ENCODE data around the gene IFITM10.
A peak's percentile ranks its signal among the peaks of the same experiment; 100 is the strongest.
"Not testable (repeated sequence)": the region's sequence is repeated elsewhere in the genome, so short reads cannot be mapped to it uniquely, and the experiment has no call there.

The IFITM10 gene

DNA sequence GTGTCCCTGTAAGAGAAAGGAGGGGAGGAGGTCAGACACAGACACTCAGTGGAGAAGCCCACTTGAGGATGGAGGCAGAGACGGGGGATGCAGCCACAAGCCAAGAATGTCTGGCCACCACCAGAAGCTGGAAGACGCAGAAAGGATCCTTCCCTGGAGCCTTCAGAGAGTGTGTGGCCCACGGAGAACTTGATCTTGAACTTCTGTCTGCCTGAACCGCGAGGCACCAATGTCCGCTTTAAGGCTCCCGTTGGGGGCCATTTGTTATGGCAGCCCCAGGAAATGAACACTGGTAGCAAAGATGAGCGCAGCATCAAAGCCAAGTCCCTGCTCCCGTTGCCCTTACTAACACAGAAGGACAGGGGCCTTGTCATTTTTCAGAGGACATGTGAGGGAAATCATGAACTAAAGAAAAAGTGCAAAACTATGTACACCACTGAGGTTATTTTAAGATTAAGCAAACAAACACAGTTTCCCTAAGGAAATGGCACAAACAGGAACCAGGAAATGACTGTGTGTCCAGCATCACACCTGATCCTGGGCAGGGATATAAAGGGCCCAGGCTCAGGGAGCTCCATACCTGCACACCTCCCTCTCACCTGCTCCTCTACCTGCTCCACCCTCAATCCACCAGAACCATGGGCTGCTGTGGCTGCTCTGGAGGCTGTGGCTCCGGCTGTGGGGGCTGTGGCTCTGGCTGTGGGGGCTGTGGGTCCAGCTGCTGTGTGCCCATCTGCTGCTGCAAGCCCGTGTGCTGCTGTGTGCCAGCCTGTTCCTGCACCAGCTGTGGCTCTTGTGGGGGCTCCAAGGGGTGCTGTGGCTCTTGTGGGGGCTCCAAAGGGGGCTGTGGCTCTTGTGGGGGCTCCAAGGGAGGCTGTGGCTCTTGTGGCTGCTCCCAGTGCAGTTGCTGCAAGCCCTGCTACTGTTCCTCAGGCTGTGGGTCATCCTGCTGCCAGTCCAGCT, 53.5 kb downstream of the IFITM10 start, which contains the start of gene KRTAP5-6:
TSS of gene KRTAP5-6 (plus strand) at position 588 of the 963 bp plus-strand sequence. CDS start at position 639, 51 bp downstream.
- DNase-seq (no peak), ATAC-seq (replicated peaks) (no peak)
- H3K4me1 Mint-ChIP-seq, result peaks cover 9 to 12% of the 10 kb centered on the region in 2 donors
- H3K9me3 Mint-ChIP-seq, result peaks cover 0 to 4% of the 10 kb centered on the region in 2 donors
- no peak within 1 kb of the TSS for H3K4me3 Mint-ChIP-seq
- H3K27ac Mint-ChIP-seq, result no peak within 1 kb of the TSS
- no peaks in the 10 kb centered on the region for H3K36me3 Mint-ChIP-seq
- peaks cover 51 to 63% of the 10 kb centered on the region in 2 donors for H3K27me3 Mint-ChIP-seq

DNA sequence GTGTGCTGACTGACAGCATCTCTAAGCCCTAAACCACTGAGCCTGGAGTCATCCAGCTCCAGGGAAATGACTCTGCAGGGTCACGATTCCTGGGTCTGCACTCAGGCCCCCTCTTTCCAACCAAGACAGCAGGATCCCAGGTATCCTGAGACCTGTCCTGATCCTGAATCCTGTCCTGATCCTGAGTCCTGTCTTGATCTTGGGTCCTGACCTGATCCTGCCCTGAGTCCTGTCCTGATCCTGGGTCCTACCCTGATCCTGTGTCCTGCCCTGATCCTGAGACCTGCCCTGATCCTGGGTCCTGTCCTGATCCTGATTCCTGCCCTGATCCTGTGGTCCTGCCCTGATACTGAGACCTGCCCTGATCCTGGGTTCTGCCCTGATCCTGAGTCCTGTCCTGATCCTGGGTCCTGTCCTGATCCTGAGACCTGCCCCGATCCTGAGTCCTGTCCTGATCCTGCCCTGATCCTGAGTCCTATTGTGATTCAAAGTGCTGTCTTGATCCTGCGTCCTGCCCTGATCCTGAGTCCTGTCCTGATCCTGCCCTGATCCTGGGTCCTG, 54.8 kb downstream of the IFITM10 start:
- peaks cover 61 to 75% of the 10 kb centered on the region in 2 donors for H3K27me3 Mint-ChIP-seq

DNA sequence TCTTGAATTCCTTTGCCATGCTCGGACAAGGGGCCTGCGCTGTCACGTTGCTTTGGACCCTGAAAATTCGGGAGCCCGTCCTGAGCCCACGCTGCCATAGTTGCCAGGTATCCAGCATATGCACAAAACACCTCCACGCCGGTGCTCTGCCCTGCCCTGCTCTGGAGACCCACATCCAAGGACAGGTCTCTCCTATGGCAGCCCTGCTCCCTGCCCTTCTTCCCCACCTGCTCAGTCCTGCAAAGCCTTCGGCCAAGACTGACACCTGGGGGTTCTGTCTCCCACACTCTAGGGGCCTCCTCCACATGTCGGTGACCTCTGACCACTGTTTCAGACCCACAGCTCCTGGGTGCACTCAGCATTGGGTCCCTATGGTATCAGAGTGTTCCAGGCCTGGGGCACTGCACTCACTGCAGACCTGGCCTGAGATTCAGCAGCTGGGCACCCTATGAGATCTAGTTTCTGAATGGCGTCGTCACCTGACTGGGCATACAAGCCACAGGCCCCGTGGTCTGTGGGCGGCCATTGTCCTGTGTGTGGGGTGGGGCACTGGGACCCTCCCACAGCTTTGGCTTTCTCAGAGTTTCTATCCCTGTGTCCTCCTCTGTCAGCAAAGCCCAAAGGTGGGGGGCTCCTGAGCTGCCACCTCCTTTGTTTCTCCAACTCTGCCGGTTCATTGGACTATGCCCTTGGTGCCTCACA, 55.4 kb downstream of the IFITM10 start:
- H3K27ac Mint-ChIP-seq, result no peak overlapping the region
- H3K4me1 Mint-ChIP-seq, result peaks cover 9 to 12% of the 10 kb centered on the region in 2 donors
- no peak overlapping the region for H3K4me3 Mint-ChIP-seq
- ATAC-seq (replicated peaks) (no peak), DNase-seq (no peak)
- peaks cover 0 to 4% of the 10 kb centered on the region in 2 donors for H3K9me3 Mint-ChIP-seq
- peaks cover 67 to 75% of the 10 kb centered on the region in 2 donors for H3K27me3 Mint-ChIP-seq
- no peaks in the 10 kb centered on the region for H3K36me3 Mint-ChIP-seq

More for the DNA sequence above, 54.8 kb downstream of the IFITM10 start:
- no peak overlapping the region for H3K4me3 Mint-ChIP-seq
- ATAC-seq (replicated peaks) (no peak), DNase-seq (no peak)
- H3K9me3 Mint-ChIP-seq, result peaks cover 0 to 4% of the 10 kb centered on the region in 2 donors
- peaks cover 9 to 12% of the 10 kb centered on the region in 2 donors for H3K4me1 Mint-ChIP-seq
- H3K36me3 Mint-ChIP-seq, result no peaks in the 10 kb centered on the region
- no peak overlapping the region for H3K27ac Mint-ChIP-seq

DNA sequence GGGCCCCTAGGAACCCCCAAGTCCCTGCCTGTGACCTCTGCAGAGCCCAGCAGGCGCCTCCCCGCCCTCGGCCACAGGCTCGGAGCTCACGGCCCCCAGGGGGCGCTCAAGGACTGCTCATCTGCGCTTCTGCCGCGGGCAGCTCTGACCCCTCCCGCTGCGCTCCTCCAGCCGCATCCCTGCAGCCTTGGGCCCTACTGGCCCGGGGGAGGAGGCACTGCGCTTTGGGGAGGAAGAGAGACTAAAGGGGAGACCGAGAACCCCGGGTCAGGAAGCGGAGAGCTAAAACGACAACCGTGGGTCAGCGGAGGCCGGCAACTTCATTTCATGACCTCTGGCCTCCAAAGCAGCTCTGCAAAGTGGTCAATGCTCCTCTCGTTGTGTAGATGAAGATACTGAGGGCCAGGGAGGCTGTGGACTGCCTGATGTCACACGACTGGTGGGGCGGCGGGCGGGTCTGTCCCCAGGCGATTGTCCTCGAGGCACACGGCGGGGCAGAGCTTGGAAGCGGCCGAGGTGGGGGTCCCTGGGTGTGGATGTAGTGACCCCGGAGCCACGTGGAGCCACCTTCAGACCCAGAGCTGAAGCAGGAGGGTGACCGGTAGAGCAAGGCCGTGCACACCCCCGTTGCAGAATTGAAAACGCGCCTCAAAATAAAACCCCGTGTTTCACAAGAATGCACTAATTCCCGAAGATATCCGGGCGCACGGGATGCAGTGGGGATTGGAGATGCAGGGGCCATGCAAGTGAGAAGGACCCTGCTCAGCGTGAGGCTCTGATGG, 56.1 kb downstream of the IFITM10 start:
- DNase-seq (peak; percentile 62), ATAC-seq (replicated peaks) (peak; percentile 92 to 95)
- no peak overlapping the region for H3K27ac Mint-ChIP-seq
- peaks cover 70 to 81% of the 10 kb centered on the region in 2 donors for H3K27me3 Mint-ChIP-seq
- peaks cover 9 to 12% of the 10 kb centered on the region in 2 donors for H3K4me1 Mint-ChIP-seq
- H3K9me3 Mint-ChIP-seq, result peaks cover 0 to 4% of the 10 kb centered on the region in 2 donors
- no peaks in the 10 kb centered on the region for H3K36me3 Mint-ChIP-seq
- H3K4me3 Mint-ChIP-seq, result peak overlapping the region; percentile 57 to 87

DNA sequence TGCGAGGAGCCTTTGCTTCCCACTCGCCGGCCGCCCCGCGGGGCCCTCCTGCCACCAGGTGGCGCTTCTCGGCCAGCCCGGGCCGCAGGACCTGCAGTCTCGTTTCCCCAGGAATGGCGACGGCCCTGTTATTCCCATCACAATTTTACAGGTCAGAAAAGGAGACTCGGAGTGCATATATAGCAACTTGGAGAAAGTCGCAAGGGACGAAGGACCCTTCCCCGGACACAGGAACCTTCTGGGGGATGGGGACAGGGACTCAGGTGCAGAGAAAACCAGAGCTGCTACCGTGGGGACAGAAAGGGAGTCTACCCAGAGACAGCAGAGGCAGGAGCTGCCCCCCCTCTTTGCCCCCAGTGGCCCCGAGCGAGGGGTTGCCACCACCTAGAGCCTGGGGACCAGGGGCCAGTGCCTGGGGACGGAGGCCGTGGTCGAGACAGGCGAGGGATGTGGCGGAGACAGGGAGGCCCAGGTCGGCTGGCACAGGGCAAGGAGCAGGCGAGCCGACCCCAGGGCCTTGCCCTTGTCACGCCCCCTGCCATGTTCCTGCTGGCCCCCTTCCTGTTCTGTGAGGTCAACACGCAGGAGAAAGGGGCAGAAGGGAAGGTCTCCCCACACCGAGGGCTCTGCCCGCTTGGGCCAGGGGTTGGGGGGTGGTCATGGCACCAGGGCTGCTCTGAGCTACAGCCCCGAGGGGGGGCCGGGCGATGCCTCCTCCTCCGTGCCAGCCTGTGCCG, 56.9 kb downstream of the IFITM10 start:
- H3K27ac Mint-ChIP-seq, result no peak overlapping the region
- H3K9me3 Mint-ChIP-seq, result peaks cover 0 to 4% of the 10 kb centered on the region in 2 donors
- H3K4me1 Mint-ChIP-seq, result peaks cover 9 to 12% of the 10 kb centered on the region in 2 donors
- peaks cover 76 to 87% of the 10 kb centered on the region in 2 donors for H3K27me3 Mint-ChIP-seq
- H3K4me3 Mint-ChIP-seq, result peak overlapping the region; percentile 74 to 87
- no peaks in the 10 kb centered on the region for H3K36me3 Mint-ChIP-seq
- DNase-seq (peak; percentile 57), ATAC-seq (replicated peaks) (peak; percentile 58 to 67)

DNA sequence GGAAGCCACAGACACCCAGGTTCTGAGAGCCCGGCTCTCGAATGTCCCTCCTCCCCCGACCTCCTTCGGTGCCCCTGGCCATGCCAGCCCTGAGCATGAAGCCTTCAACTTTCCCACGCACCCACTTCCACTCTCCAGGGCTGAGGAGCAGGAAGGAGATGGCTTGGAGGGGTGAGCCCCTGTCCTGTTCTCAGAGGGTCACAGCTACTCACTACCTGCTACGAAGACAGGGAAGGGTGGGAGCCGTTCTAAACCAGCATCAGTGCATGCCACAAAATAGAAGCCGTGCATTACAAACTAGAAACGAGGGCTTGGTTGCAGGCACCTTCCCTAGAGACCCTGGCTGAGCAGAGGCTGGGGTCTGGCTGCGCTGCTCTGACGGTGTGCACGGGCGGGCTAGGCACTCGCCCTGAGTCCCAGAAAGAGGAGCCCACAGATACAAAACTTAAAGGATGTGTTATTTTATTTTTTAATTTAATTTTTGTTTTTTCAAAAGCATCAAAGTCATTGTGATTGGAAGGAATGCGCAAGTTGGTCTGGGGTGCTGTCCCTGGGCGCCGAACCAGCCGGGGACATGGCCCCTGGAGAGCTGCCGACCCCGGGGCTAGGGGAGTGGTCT, 57.6 kb downstream of the IFITM10 start:
- Mint-ChIP-seq H3K36me3 (no peaks in the 10 kb centered on the region), H3K4me1 (peaks cover 9 to 12% of the 10 kb centered on the region in 2 donors), H3K9me3 (peaks cover 0 to 2% of the 10 kb centered on the region in 2 donors), H3K4me3 (peak overlapping the region; percentile 74 to 87), H3K27ac (no peak overlapping the region), H3K27me3 (peaks cover 73 to 84% of the 10 kb centered on the region in 2 donors)
- ATAC-seq (replicated peaks) (no peak), DNase-seq (no peak)

DNA sequence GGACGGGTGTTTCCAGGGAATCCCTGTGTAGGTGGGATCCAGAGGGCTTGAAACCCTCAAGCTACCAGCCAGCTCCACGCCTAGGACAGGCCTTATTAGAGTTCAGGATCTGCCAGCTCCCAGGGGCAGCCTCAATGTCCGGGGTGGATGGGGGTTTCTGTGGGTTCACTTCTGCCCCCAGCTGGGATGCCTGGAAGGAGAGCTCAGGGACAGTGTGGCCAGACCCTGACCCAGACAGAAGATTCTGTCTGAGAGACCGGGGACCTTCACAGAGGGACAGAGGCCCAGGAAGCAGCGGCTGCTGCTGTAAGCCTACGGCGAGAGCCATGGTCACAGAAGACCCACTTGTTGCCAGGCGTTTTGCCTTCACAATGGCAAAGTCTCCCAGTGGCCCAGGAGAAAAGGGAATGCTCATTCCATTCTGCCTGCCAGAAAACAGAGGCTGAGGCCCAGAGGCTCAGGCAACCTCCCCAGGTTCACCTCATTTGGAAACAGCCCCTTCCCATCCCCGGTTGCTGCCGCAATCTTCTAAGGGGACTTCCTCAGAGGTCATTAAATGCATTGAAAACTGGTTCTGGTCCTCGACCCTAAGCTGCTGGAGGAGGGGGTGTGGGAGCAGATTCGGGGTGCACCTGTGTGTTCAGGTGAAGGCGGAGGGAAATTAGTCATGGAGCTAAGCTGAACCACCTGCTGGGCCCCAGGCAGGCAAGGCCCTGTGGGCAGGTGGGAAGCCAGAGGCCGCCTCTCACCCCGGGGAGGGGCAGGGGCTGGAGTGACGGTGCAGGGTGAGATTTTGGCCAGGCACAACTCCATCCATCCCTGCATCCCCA, 58.3 kb downstream of the IFITM10 start:
- Mint-ChIP-seq H3K27me3 (peaks cover 69 to 80% of the 10 kb centered on the region in 2 donors), H3K27ac (no peak overlapping the region), H3K4me1 (peaks cover 9 to 12% of the 10 kb centered on the region in 2 donors), H3K9me3 (peaks cover 0 to 2% of the 10 kb centered on the region in 2 donors), H3K4me3 (no peak overlapping the region), H3K36me3 (no peaks in the 10 kb centered on the region)
- no peak for DNase-seq
- ATAC-seq (replicated peaks), result no peak

DNA sequence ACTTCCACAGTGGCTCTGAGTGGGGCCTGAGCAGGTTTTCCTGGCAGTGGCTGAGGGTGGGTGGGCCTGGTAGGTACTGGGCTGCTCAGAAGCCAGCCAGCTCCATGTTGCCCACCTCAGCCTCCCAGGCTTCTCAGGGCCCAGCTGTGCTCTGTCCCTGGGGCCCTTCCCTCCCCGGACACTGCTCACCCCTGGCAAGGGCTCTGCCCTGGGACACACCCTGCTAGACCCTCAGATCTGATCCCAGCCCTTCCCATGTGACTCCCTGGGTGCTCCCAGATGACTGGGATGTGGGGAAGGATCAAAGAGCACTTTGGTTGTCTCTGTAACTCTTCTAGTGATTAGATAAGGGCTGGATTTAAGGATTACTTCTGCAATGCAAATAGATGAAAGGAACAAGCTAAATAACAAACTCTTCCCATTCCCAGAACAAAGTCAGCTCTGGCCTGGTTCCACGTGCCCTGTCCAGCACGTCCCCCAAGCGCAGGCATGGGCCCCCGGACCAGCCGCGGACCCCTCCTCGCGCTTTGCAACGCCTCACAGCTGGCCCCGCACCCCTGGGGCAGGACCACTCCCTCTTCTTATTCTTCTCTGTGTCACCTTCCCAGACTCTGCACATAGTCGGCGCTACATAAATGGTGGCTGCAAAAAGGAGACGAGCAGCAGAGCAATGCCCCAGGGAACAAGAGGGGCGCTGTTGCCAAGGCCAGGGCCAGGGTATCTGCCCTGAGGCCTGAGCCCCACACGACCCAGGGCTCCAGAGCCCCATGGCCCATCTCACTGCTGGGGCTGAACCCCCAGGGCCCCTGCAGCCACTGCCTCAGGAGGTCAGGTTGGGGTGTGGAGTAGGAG, 59.1 kb downstream of the IFITM10 start:
- no peak for DNase-seq
- Mint-ChIP-seq H3K4me1 (peaks cover 9 to 12% of the 10 kb centered on the region in 2 donors), H3K4me3 (no peak overlapping the region), H3K27me3 (peaks cover 65 to 75% of the 10 kb centered on the region in 2 donors), H3K9me3 (peaks cover 0 to 2% of the 10 kb centered on the region in 2 donors), H3K27ac (no peak overlapping the region), H3K36me3 (no peaks in the 10 kb centered on the region)
- no peak for ATAC-seq (replicated peaks)

DNA sequence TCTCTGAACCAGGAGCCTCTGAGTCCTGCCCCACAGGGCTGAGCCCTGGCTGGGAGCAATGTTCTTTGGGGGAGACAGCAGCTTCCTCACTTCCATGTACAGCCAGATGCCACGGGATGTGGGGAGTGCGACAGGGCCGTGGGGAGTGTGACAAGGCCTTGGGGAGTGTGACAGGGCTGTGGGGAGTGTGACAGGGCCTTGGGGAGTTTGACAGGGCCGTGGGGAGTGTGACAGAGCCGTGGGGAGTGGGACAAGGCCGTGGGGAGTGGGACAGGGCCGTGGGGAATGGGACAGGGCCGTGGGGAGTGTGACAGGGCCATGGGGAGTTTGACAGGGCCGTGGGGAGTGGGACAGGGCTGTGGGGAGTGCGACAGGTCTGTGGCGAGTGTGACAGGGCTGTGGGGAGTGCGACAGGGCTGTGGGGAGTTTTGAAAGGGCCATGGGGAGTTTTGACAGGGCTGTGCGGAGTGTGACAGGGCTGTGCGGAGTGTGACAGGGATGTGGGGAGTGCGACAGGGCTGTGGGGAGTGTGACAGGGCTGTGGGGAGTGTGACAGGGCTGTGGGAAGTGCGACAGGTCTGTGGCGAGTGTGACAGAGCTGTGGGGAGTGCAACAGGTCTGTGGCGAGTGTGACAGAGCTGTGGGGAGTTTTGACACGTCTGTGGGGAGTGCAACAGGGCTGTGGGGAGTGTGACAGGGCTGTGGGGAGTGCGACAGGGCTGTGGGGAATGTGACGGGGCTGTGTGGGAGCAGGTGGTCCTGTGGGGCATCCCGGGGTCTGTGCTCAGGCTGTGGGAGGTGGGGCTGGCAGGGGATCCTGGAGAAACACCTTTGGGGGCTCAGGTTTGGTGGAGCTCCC, 60.0 kb downstream of the IFITM10 start:
- no peak overlapping the region for H3K4me3 Mint-ChIP-seq
- no peak for ATAC-seq (replicated peaks)

DNA sequence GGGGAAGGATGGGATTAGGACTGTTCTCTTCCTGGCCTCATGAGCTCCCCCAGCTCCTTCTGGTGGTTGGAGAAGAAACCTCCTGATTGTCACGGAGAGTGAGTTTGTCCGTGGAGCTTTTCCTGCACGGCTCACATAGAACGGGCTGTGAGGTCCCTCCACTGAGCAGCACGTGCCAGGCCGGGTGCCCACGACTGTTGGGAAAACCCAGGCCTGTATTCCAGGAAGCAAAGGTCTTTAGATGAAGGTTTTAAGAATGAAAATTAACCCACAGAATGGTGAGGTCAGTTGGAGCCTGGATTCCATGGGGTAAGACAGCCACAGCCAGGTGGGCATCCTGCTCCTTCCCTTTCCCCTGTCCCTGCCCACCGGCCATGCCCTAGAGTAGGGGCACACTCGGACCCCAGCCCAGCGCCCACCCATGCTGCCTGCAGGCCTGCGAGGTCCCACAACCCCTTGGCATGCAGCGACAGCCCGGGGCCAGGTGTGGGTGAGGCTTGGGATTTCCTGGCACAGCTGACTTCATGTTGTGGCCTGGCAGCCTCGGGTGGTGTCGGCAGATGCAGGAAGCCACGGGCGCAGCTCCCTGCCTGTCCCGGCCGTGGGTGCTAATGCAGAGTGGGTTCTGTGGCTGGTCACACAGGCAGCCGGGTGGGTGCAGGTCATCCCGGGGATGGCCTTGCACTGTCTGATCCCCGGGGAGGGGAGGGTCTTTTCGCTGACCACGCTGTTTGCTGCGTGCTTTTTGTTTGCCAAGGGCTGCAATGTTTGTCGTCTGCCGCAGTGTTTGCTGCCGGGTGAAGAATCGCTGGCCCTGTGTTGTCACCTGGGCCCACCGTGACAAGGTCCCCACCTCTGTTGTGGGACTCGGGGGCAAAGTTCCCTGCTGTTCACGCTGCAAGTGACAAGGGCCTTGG, 60.9 kb downstream of the IFITM10 start:
- ATAC-seq (replicated peaks); H3K27ac Mint-ChIP-seq; H3K36me3 Mint-ChIP-seq; DNase-seq; H3K9me3 Mint-ChIP-seq; H3K4me3 Mint-ChIP-seq: not testable (repeated sequence)
- H3K4me1 Mint-ChIP-seq, result peaks cover 7 to 12% of the 10 kb centered on the region in 2 donors
- H3K27me3 Mint-ChIP-seq, result peaks cover 55 to 67% of the 10 kb centered on the region in 2 donors

More for the DNA sequence above, 60.0 kb downstream of the IFITM10 start:
- peaks cover 9 to 12% of the 10 kb centered on the region in 2 donors for H3K4me1 Mint-ChIP-seq
- H3K27me3 Mint-ChIP-seq, result peaks cover 60 to 71% of the 10 kb centered on the region in 2 donors
- peaks cover 0 to 2% of the 10 kb centered on the region in 2 donors for H3K9me3 Mint-ChIP-seq
- no peak for DNase-seq
- no peaks in the 10 kb centered on the region for H3K36me3 Mint-ChIP-seq
- no peak overlapping the region for H3K27ac Mint-ChIP-seq
